ENCODE data around the gene PRDM16.

DNA sequence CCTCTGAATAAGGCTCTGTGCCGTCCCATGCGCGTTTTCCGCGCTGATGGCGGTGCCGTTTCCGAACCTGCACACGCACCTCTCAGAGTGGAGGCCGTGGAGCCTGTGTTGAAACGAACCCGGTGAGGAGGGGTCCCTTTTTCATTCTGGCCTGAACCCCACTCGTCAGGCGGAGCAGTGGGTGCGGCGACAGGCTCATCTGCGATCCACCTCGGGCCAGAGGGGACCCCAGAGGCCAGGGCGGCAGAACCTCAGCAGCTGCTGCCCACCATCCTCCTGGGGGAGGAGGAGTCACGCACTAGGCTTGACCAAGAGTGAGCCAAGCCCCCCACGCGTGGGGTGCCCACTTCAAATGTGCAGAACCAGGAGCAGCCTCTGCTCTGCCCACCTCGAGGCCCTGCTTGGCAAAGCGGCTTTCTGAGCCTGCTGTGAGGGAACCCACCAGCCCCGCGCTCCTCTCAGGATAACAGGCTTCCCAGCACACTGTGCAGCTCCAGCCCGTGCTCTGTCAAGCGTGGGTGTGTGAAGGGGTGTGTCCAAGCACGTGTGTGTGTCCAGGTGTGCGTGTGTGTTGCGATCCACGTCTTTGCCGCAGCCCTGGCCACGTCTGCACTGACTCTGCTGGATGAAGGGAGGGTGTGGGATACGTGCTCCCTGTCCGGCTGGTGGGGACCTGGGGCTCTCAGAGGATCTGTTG, 6.8 kb downstream of the PRDM16 start:
- TF ChIP-seq, protein P1, sequence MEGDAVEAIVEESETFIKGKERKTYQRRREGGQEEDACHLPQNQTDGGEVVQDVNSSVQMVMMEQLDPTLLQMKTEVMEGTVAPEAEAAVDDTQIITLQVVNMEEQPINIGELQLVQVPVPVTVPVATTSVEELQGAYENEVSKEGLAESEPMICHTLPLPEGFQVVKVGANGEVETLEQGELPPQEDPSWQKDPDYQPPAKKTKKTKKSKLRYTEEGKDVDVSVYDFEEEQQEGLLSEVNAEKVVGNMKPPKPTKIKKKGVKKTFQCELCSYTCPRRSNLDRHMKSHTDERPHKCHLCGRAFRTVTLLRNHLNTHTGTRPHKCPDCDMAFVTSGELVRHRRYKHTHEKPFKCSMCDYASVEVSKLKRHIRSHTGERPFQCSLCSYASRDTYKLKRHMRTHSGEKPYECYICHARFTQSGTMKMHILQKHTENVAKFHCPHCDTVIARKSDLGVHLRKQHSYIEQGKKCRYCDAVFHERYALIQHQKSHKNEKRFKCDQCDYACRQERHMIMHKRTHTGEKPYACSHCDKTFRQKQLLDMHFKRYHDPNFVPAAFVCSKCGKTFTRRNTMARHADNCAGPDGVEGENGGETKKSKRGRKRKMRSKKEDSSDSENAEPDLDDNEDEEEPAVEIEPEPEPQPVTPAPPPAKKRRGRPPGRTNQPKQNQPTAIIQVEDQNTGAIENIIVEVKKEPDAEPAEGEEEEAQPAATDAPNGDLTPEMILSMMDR (conservative IDR thresholded peaks at IDR 0.05; ENCODE audit: low read length), result no peak
- TF ChIP-seq EZH2phosphoT487 (IDR thresholded peaks at IDR 0.05; ENCODE audit: borderline replicate concordance, low read depth, low read length), result no peak
